PC-9 (cell line): ENCODE data around the gene RNF220. TPM values are rescaled to one million over a fixed set of nuclear protein-coding genes. Genes with fewer than 3 reads are reported as not detected.

ENCODE experiments used
- BruUV-seq: library from RNA; stranded (reverse); fragments of 400-500 nt; replicated peaks from 2 replicates; lab custom pipeline; 2021; lab: Mats Ljungman, UMichigan
- CTCF ChIA-PET: fragments of 300-600 bp; sonication (Branson Sonifier 250); formaldehyde crosslinking; loops from one replicate; lab custom pipeline; 2022; ENCODE audit warnings: antibody characterized with exemption; lab: Charles Lee
- POLR2A ChIA-PET: fragments of 300-600 bp; sonication (Branson Sonifier 250); formaldehyde crosslinking; loops from one replicate; lab custom pipeline; 2022; ENCODE audit warnings: antibody characterized with exemption; ENCODE audit not compliant: unreplicated experiment; lab: Charles Lee
- DNase-seq, 2 experiments: peaks; one replicate each; pipeline versions ENCODE4 v3.0.0 to v3.0.0-alpha.2; 2015 to 2022; ENCODE audit warnings: mixed read lengths in 1 of 2
- H2AFZ ChIP-seq: fragments of 200-600 bp; sonication (generic); 2 replicates; pipeline ENCODE4 v1.8.1; 2017; ENCODE audit warnings: antibody characterized with exemption
- H3F3A ChIP-seq: fragments of 200-600 bp; sonication (generic); 2 replicates; pipeline ENCODE4 v1.8.1; 2017; ENCODE audit warnings: antibody characterized with exemption, mild to moderate bottlenecking, low read depth; ENCODE audit not compliant: insufficient read depth
- H3K27ac ChIP-seq: fragments of 200-600 bp; sonication (generic); 2 replicates; pipeline ENCODE4 v1.6.1; 2016; ENCODE audit warnings: mixed run types
- H3K27me3 ChIP-seq: fragments of 200-600 bp; sonication (generic); 2 replicates; pipeline ENCODE4 v1.6.1; 2016; ENCODE audit warnings: low read depth, mixed run types; ENCODE audit not compliant: insufficient read depth
- H3K36me3 ChIP-seq: fragments of 200-600 bp; sonication (generic); 2 replicates; pipeline ENCODE4 v1.6.1; 2016; ENCODE audit warnings: low read depth, mixed run types
- H3K4me1 ChIP-seq: fragments of 200-600 bp; sonication (generic); replicated peaks from 2 replicates; pipeline ENCODE4 v1.6.1; 2016; ENCODE audit warnings: mixed run types; ENCODE audit not compliant: insufficient read depth
- H3K4me2 ChIP-seq: fragments of 200-600 bp; sonication (generic); 2 replicates; pipeline ENCODE4 v1.6.1; 2017; ENCODE audit warnings: mixed run types
- H3K4me3 ChIP-seq: fragments of 200-600 bp; sonication (generic); 2 replicates; pipeline ENCODE4 v1.6.1; 2016; ENCODE audit warnings: mixed run types
- H3K79me2 ChIP-seq: fragments of 200-600 bp; sonication (generic); 2 replicates; pipeline ENCODE4 v1.6.1; 2017; ENCODE audit warnings: low read depth, mixed run types
- H3K9me2 ChIP-seq: fragments of 200-600 bp; sonication (generic); 2 replicates; pipeline ENCODE4 v1.8.1; 2017; ENCODE audit warnings: mild to moderate bottlenecking; ENCODE audit not compliant: insufficient read depth
- H3K9me3 ChIP-seq: fragments of 200-600 bp; sonication (generic); 2 replicates; pipeline ENCODE4 v1.8.1; 2016; ENCODE audit warnings: low read depth; ENCODE audit not compliant: insufficient read depth
- H4K20me1 ChIP-seq: fragments of 200-600 bp; sonication (generic); 2 replicates; pipeline ENCODE4 v1.8.1; 2017; ENCODE audit not compliant: insufficient read depth
- CTCF ChIP-seq: fragments of 200-600 bp; sonication (generic); conservative IDR thresholded peaks from 2 replicates; pipeline ENCODE4 v1.6.1; 2017; ENCODE audit warnings: mixed run types, antibody characterized with exemption, mild to moderate bottlenecking, moderate library complexity
- EZH2 ChIP-seq: fragments of 200-600 bp; sonication (generic); IDR thresholded peaks from 2 replicates; pipeline ENCODE4 v1.8.0; 2017; ENCODE audit warnings: antibody characterized with exemption, low read depth
- intact Hi-C: fragments of 100-400 bp; cut with micrococcal nuclease; formaldehyde crosslinking; loops from one replicate; pipeline ENCODE4 v1.10.0; 2022; ENCODE audit not compliant: unreplicated experiment
- total RNA-seq: library from RNA; stranded (reverse); gene quantifications from 2 replicates; pipeline ENCODE4 v1.2.3, GENCODE V29; 2021

The RNF220 gene
- total RNA-seq, 1 experiment from 2014 or later = 82.9 TPM

DNA sequence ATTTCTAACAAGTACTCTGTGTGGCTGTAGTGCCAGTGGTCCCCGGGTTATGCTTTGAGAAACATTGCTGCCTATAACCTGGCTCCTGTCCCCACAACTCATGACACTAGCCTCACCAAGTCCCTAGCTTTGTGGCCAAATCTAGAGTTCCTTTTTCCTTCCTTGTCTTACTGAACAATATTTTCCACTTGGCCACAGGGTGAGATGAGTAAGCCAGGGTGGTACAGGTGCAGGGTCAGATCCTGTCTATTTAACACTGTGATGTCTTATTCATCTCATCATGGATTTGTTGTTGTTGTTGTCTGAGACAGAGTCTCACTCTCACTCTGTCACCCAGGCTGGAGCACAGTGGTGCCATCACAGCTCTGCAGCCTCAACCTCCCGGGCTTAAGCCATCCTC is 288.1 kb downstream of the RNF220 start:
- CTCF ChIA-PET = no interaction called here

DNA sequence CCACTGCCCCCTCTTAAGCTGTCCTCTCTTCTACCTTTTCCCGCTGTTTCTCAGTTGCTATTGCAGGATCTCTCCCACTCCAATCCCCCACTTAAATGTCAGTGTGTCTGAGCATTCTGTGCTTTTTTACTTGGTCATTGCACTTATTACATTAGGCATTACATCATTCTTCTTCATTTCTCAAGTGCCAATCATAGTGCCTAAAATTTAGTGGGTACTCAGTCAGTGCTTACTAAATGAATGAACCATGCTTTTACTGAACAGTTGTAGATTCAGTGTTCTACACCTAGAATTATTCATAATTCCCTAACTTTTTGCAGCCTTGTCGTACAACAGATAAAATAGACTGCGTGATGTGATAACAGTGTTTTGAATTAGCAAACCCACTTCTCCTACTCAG is 288.8 kb downstream of the RNF220 start:
- Histone ChIP-seq H2AFZ (no peak overlapping the region), H4K20me1 (no peaks in the 10 kb centered on the region), H3K27ac (no peak overlapping the region), H3K27me3 (no peaks in the 10 kb centered on the region), H3K4me1 (peaks cover 9% of the 10 kb centered on the region; the same call in 1 of the 2 replicates), H3F3A (peaks cover 4% of the 10 kb centered on the region; the same call in 1 of the 2 replicates), H3K4me2 (no peak overlapping the region), H3K36me3 (no peaks in the 10 kb centered on the region), H3K9me3 (no peaks in the 10 kb centered on the region), H3K79me2 (no peaks in the 10 kb centered on the region), H3K4me3 (no peak overlapping the region), H3K9me2 (no peaks in the 10 kb centered on the region)
- POLR2A ChIA-PET = no interaction called here
- no peak for TF ChIP-seq CTCF
- no peak for TF ChIP-seq EZH2
- CTCF ChIA-PET = no interaction called here
- intact Hi-C loops = no loop called here
- DNase-seq = no peak
- no TSS peak for BruUV-seq

More for the DNA sequence above, 288.1 kb downstream of the RNF220 start:
- Histone ChIP-seq H3K36me3 (no peaks in the 10 kb centered on the region), H2AFZ (no peak overlapping the region), H3K4me2 (no peak overlapping the region), H3K9me2 (no peaks in the 10 kb centered on the region), H3K4me1 (peaks cover 8% of the 10 kb centered on the region; the same call in 1 of the 2 replicates), H3K27me3 (no peaks in the 10 kb centered on the region), H3K27ac (no peak overlapping the region), H3K4me3 (no peak overlapping the region), H3K79me2 (no peaks in the 10 kb centered on the region), H4K20me1 (no peaks in the 10 kb centered on the region), H3K9me3 (no peaks in the 10 kb centered on the region), H3F3A (peaks cover 6% of the 10 kb centered on the region; the same call in 1 of the 2 replicates)
- intact Hi-C loops = no loop called here
- POLR2A ChIA-PET = interaction anchor here (0.6 kb wide), 1 partner anchor 1027 kb away, joined by 7 read pairs; no protein-coding TSS in a partner anchor
- BruUV-seq = no TSS peak
- TF ChIP-seq EZH2 = no peak
- no peak for TF ChIP-seq CTCF
- DNase-seq = no peak

DNA sequence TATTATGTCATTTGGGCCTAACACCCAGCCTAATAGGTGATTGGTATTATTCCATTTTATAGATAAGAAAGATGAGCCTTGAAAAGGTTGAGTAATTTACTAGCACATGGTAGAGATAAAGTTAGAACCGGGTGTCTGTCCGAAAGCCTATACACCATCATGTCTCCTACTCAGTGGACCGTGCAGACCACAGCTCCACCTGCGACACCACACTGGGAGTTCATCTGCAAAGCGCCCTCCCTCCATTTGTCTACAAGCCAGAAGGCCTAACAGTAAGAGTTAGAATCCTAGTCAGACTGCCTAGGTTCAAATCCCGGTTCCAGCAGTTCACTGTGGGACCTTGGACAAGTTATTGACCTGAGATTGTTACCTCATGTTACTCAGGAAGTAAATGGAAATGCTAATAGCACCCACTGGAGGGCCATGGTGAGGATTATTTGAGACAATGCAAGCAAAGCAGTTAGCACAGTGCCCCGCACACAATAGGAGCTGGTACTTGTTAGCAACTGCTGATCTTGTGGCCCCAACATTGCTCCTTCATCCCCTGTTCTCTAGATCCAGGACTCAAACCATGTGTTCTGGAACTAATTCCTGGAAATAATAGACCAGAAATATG is 289.9 kb downstream of the RNF220 start:
- Histone ChIP-seq H2AFZ (no peak overlapping the region), H3K4me3 (no peak overlapping the region)
- BruUV-seq = no TSS peak

More for the DNA sequence above, 289.9 kb downstream of the RNF220 start:
- DNase-seq = no peak
- POLR2A ChIA-PET = no interaction called here
- Histone ChIP-seq H3K27ac (no peak overlapping the region), H3K36me3 (no peaks in the 10 kb centered on the region), H3K4me1 (0 out of 2 replicates have a peak, but pooled peaks cover 6% of the 10 kb centered on the region), H4K20me1 (no peaks in the 10 kb centered on the region), H3K9me2 (no peaks in the 10 kb centered on the region), H3K4me2 (no peak overlapping the region), H3K27me3 (no peaks in the 10 kb centered on the region), H3F3A (no peaks in the 10 kb centered on the region; the same call in 1 of the 2 replicates), H3K79me2 (no peaks in the 10 kb centered on the region), H3K9me3 (no peaks in the 10 kb centered on the region)
- intact Hi-C loops = no loop called here
- CTCF ChIA-PET = no interaction called here
- TF ChIP-seq CTCF (no peak), EZH2 (no peak)
